Endothelial cell of umbilical vein (primary cell): ENCODE data around the gene PLPPR2.

Source experiments
- EZH2 ChIP-seq: IDR thresholded peaks from 2 replicates; pipeline ENCODE4 v1.6.1; 2012; ENCODE audit warnings: borderline replicate concordance, low read depth, mild to moderate bottlenecking, moderate library complexity, low read length, inconsistent platforms; ENCODE audit not compliant: severe bottlenecking
- FOS ChIP-seq: IDR thresholded peaks from 2 replicates; pipeline ENCODE4 v1.6.1; 2011; ENCODE audit warnings: mild to moderate bottlenecking, low read length, moderate library complexity, borderline replicate concordance; ENCODE audit not compliant: insufficient read depth
- GATA2 ChIP-seq: IDR thresholded peaks from 2 replicates; pipeline ENCODE4 v1.7.0; 2011; ENCODE audit warnings: low read depth, mild to moderate bottlenecking, moderate library complexity, mixed read lengths, low read length; ENCODE audit not compliant: insufficient read length, insufficient read depth
- MAX ChIP-seq: IDR thresholded peaks from 2 replicates; pipeline ENCODE4 v1.6.1; 2011; ENCODE audit not compliant: insufficient read depth, insufficient read length
- MYC ChIP-seq: IDR thresholded peaks from one replicate; pipeline ENCODE4 v1.6.1; 2011; ENCODE audit warnings: mild to moderate bottlenecking, low read depth, low read length
- POLR2AphosphoS5 ChIP-seq: IDR thresholded peaks from 2 replicates; pipeline ENCODE4 v1.6.1; 2012; ENCODE audit warnings: low read depth, mild to moderate bottlenecking, control low read depth, low read length, moderate library complexity; ENCODE audit not compliant: insufficient read depth
- TF ChIP-seq, protein P1 (sequence below), 2 donors: IDR thresholded peaks; 1 replicate in 1 of 2; 2 replicates in 1 of 2; pipeline ENCODE4 v1.5.1; 2011; ENCODE audit warnings: low read length in 2 of 2, mild to moderate bottlenecking in 2 of 2, moderate library complexity in 2 of 2, control low read depth in 1 of 2, inconsistent platforms in 1 of 2, low read depth in 1 of 2; ENCODE audit not compliant: insufficient read depth in 1 of 2; ENCODE audit errors: extremely low read depth in 1 of 2

- TF ChIP-seq POLR2AphosphoS5 (no peak), FOS (no peak), MAX (no peak), EZH2 (no peak), MYC (no peak), GATA2 (no peak)
- TF ChIP-seq, protein P1, sequence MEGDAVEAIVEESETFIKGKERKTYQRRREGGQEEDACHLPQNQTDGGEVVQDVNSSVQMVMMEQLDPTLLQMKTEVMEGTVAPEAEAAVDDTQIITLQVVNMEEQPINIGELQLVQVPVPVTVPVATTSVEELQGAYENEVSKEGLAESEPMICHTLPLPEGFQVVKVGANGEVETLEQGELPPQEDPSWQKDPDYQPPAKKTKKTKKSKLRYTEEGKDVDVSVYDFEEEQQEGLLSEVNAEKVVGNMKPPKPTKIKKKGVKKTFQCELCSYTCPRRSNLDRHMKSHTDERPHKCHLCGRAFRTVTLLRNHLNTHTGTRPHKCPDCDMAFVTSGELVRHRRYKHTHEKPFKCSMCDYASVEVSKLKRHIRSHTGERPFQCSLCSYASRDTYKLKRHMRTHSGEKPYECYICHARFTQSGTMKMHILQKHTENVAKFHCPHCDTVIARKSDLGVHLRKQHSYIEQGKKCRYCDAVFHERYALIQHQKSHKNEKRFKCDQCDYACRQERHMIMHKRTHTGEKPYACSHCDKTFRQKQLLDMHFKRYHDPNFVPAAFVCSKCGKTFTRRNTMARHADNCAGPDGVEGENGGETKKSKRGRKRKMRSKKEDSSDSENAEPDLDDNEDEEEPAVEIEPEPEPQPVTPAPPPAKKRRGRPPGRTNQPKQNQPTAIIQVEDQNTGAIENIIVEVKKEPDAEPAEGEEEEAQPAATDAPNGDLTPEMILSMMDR (IDR thresholded peaks at IDR 0.05; ENCODE audit: extremely low read depth in 1 of 2, insufficient read depth in 1 of 2, low read depth in 1 of 2, low read length in 2 of 2) = no peak
These were observed 45.6 kb downstream of the PLPPR2 start for GRCh38 chr19:11400798-11401197.
